BJ (cell line): ENCODE data around the gene TMEM101. TPM values are rescaled to one million over a fixed set of nuclear protein-coding genes. Genes with fewer than 3 reads are reported as not detected.

Experiments
- CTCF ChIA-PET: fragments of 350-600 bp; formaldehyde crosslinking; extraction: SDS; loops from one replicate; lab custom pipeline; 2021; ENCODE audit warnings: antibody characterized with exemption, inconsistent platforms; lab: Yijun Ruan, JAX
- POLR2A ChIA-PET: fragments of 300-600 bp; sonication (Branson Sonifier 250); formaldehyde crosslinking; extraction: SDS; loops from one replicate; lab custom pipeline; 2021; ENCODE audit warnings: antibody characterized with exemption; lab: Charles Lee
- DNase-seq: peaks from one replicate; pipeline ENCODE4 v3.0.0-alpha.2; 2011; ENCODE audit warnings: low read depth
- H3K27me3 ChIP-seq: 2 replicates; pipeline ENCODE4 v1.6.0; 2011; ENCODE audit warnings: low read length; ENCODE audit not compliant: control insufficient read depth, insufficient read depth
- H3K36me3 ChIP-seq: 2 replicates; pipeline ENCODE4 v1.5.1; 2011; ENCODE audit warnings: low read length; ENCODE audit not compliant: control insufficient read depth, insufficient read depth
- H3K4me3 ChIP-seq: 2 replicates; pipeline ENCODE4 v1.5.1; 2011; ENCODE audit warnings: low read depth, mild to moderate bottlenecking, control low read depth, low read length
- polyA minus RNA-seq: library from RNA; depleted of rRNA, polyadenylated mRNA; stranded (reverse); fragments of >200 nt; gene quantifications from 2 replicates; pipeline ENCODE4 v1.2.3, GENCODE V29; 2011; rRNA and poly(A)+ RNA removed
- polyA plus RNA-seq: library from polyadenylated mRNA; depleted of rRNA; stranded (reverse); fragments of >200 nt; gene quantifications from 2 replicates; pipeline ENCODE4 v1.2.3, GENCODE V29; 2011; rRNA removed
- TF ChIP-seq, protein P1 (sequence below): IDR thresholded peaks from 2 replicates; pipeline ENCODE4 v1.5.1; 2011; ENCODE audit warnings: low read depth, mild to moderate bottlenecking, control low read depth, inconsistent platforms, low read length, moderate library complexity; ENCODE audit not compliant: insufficient read depth

Gene TMEM101
- 28.2 and 47.9 TPM in 2 replicates for polyA plus RNA-seq
- 24.7 and 35.0 TPM in 2 replicates for polyA minus RNA-seq

DNA sequence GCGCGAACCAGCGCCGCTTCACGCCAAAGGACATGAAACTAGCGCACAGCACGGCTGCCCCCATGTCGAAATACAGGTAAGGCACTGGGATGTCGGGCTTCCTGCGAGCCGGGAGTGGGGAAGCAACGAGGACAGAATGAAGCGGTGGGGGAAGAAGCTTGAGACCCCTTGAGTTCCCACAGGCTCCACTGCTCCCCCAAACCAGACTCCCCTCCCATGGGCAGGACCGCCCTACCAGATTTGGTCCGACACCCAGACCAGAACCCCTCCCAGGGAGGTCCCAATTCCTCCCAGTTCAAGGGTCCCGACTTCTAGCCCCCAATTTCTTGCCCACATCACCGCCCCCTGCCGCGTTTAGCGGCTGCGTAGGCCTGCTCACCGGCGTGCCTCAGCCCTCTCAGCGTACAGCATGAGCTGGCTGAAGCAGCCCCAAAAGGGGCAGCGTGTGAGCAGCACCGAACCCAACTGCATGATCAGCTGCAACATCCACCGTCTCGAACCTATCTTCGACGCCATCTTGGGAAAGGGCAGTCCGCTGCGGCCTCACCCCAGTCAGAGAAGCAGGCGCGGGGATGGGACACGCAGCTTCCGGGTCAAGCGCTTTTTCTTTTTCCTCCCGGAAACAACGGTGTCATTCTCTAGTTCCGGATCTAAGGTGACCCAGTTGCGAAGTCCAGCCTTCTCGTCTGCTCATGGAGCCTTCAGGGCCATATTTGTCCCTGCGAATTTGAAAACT is at the start of gene TMEM101:
Gene TMEM101, minus strand, starts transcription at position 527 of the 736 bp plus-strand sequence. Its CDS starts 11 bp downstream, at position 516.
- CTCF ChIA-PET, result no interaction called here

DNA sequence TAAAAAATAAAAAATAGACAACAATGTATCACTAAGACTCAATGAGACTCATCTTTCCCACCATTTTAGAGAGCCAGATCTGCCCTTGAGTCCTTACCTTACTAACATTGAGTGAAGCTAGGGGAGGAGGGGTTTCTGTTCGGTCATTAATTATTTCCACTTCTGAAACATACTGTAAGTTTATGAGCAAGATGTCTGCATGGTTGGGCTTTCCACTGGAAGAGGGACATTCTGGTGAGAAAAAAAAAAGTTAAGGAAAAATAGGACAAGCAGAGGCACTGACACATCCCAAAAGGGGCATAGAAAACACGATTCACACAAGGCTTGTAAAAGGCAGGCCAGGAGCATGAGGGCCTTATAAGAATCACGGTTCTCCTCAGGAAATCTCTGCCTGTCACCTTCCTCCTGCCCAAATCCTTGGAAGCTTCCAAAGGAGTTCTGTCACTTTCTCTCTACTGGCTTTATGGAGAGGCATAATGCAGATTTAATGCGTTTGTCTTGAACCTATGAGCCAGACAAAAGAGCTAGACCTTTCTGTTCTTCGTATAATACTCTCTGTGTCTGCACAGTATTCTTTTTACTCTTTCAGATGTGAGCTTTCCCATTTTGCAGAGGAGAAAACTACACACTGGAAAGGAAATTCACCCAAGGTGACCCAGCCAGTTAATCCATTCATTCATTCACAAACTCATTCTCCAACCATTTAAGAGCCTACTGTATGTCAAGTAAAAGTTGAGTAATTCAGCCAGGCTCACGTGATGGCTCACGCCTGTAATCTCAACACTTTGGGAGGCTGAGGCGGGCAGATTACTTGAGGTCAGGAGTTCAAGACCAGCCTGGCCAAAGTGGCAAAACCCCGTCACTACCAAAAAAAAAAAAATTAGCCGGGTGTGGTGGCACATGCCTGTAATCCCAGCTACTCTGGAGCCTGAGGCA is 49.2 kb upstream of the TMEM101 start:
- H3K27me3 ChIP-seq, result no peaks in the 10 kb centered on the region
- no peak for DNase-seq
- no peak overlapping the region for H3K4me3 ChIP-seq
- TF ChIP-seq, protein P1, sequence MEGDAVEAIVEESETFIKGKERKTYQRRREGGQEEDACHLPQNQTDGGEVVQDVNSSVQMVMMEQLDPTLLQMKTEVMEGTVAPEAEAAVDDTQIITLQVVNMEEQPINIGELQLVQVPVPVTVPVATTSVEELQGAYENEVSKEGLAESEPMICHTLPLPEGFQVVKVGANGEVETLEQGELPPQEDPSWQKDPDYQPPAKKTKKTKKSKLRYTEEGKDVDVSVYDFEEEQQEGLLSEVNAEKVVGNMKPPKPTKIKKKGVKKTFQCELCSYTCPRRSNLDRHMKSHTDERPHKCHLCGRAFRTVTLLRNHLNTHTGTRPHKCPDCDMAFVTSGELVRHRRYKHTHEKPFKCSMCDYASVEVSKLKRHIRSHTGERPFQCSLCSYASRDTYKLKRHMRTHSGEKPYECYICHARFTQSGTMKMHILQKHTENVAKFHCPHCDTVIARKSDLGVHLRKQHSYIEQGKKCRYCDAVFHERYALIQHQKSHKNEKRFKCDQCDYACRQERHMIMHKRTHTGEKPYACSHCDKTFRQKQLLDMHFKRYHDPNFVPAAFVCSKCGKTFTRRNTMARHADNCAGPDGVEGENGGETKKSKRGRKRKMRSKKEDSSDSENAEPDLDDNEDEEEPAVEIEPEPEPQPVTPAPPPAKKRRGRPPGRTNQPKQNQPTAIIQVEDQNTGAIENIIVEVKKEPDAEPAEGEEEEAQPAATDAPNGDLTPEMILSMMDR, result no peak
- peaks cover 7% of the 10 kb centered on the region; the same call in 1 of the 2 replicates for H3K36me3 ChIP-seq
- POLR2A ChIA-PET, result interaction anchor here (0.7 kb wide), 1 partner anchor 260 kb away, joined by 5 read pairs; no protein-coding TSS in a partner anchor
- CTCF ChIA-PET, result interaction anchor here (0.9 to 1.4 kb wide), 3 partner anchors 8 to 52 kb away, joined by 3 read pairs; no protein-coding TSS in a partner anchor

More for the DNA sequence above, at the start of gene TMEM101:
- peaks cover 2% of the 10 kb centered on the region; the same call in 1 of the 2 replicates for H3K36me3 ChIP-seq
- POLR2A ChIA-PET, result interaction anchor here (0.6 to 0.8 kb wide), 2 partner anchors 8 to 109 kb away, joined by 4 read pairs; partner anchors contain the start of gene HDAC5
- peak within 1 kb of the TSS; percentile 87 for H3K4me3 ChIP-seq
- DNase-seq, result peak; percentile 54
- TF ChIP-seq, protein P1, result no peak
- no peaks in the 10 kb centered on the region for H3K27me3 ChIP-seq

DNA sequence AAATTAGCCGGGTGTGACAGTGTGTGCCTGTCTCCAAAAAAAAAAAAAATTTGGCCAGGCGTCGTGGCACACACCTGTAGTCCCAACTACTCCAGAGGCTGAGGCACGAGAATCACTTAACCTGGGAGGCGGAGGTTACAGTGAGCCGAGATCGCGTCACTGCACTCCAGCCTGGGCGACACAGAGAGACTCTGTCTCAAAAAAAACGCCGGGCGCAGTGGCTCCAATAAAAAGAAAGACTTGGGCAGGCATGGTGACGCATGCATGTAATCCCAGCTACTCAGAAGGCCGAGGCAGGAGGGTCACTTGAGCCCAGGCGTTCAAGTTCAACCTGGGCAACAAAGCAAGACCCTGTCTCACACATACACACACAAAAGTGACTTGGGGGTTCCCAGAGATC is 48.1 kb upstream of the TMEM101 start:
- ChIA-PET POLR2A (no interaction called here), CTCF (interaction anchor here (1.3 to 1.4 kb wide), 2 partner anchors 9 to 53 kb away, joined by 3 read pairs; no protein-coding TSS in a partner anchor)
- peaks cover 7% of the 10 kb centered on the region; the same call in 1 of the 2 replicates for H3K36me3 ChIP-seq
- H3K27me3 ChIP-seq, result no peaks in the 10 kb centered on the region
- no peak for DNase-seq
- TF ChIP-seq, protein P1, result no peak
- no peak overlapping the region for H3K4me3 ChIP-seq

DNA sequence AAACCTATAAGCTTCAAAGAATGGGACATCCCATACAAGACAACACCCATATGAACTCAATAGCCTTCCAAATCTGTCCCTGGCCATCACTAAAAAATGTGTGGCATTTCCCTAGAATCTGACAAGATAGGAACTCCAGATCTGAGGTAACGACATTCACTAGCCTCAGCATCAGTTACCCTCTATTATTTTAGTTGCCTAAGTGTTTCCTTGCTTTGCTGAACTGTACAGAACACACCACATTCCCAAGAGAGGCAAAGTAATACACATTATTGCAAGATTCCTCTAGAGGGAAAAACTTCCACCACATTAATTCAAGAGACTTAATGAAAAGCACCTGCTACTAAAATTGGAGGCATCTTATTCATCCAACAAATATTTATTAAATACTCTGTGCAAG is 46.7 kb upstream of the TMEM101 start:
- DNase-seq, result peak; percentile 65
- POLR2A ChIA-PET, result interaction anchor here (0.6 kb wide), 1 partner anchor 20 kb away, joined by 18 read pairs; no protein-coding TSS in a partner anchor
- Histone ChIP-seq H3K27me3 (no peaks in the 10 kb centered on the region), H3K36me3 (peaks cover 7% of the 10 kb centered on the region; the same call in 1 of the 2 replicates), H3K4me3 (no peak overlapping the region)
- TF ChIP-seq, protein P1, result no peak
- CTCF ChIA-PET, result interaction anchor here (0.7 to 3.8 kb wide), 2 partner anchors 54 to 77 kb away, joined by 4 to 18 read pairs; no protein-coding TSS in a partner anchor
